C4-2B (cell line): ENCODE results near the gene UBAP1L.
A peak's percentile ranks its signal among the peaks of the same experiment; 100 is the strongest.

Experiments
- H3K27ac ChIP-seq: fragments of 450-650 bp; 2 replicates; pipeline ENCODE4 v1.5.1; 2017
- CTCF ChIP-seq: fragments of 450-650 bp; conservative IDR thresholded peaks from 2 replicates; pipeline ENCODE4 v1.5.1; 2017; ENCODE audit warnings: mild to moderate bottlenecking
- ZFX ChIP-seq: fragments of 450-650 bp; IDR thresholded peaks from 2 replicates; pipeline ENCODE4 v1.6.1; 2017

UBAP1L gene

GRCh38 chr15:65059369-65059750 is 55.6 kb downstream of the UBAP1L start:
- no peak for TF ChIP-seq ZFX
- no peak for TF ChIP-seq CTCF
- no peak overlapping the region for H3K27ac ChIP-seq

- TF ChIP-seq ZFX (no peak), CTCF (no peak)
- H3K27ac ChIP-seq = no peak overlapping the region
Measured at GRCh38 chr15:65058394-65059368, 56.3 kb downstream of the UBAP1L start.

- H3K27ac ChIP-seq = no peak overlapping the region
Measured at GRCh38 chr15:65057549-65057940, 57.5 kb downstream of the UBAP1L start.

GRCh38 chr15:65056868-65057548 is 58.0 kb downstream of the UBAP1L start:
- TF ChIP-seq CTCF (no peak), ZFX (no peak)
- no peak overlapping the region for H3K27ac ChIP-seq

More at GRCh38 chr15:65057549-65057940, 57.5 kb downstream of the UBAP1L start:
- TF ChIP-seq ZFX (no peak), CTCF (no peak)

- TF ChIP-seq CTCF (no peak), ZFX (no peak)
- H3K27ac ChIP-seq = no peak overlapping the region
Measured at GRCh38 chr15:65056106-65056505, 58.9 kb downstream of the UBAP1L start.

GRCh38 chr15:65055201-65055870 is 59.7 kb downstream of the UBAP1L start:
- TF ChIP-seq ZFX = no peak
- no peak for TF ChIP-seq CTCF

More at GRCh38 chr15:65055201-65055870, 59.7 kb downstream of the UBAP1L start:
- peak overlapping the region; percentile 8; the same call in 1 of the 2 replicates for H3K27ac ChIP-seq
